Astrocyte (in vitro differentiated cells and primary cell): ENCODE measurements around the gene NR5A1. TPM values are rescaled to one million over a fixed set of nuclear protein-coding genes. Genes with fewer than 3 reads are reported as not detected.

ENCODE experiments used
- DNase-seq: peaks from one replicate; pipeline ENCODE4 v3.0.0-alpha.2; 2010; ENCODE audit warnings: low read depth
- FAIRE-seq: peaks from 2 replicates; lab custom pipeline; 2011; peaks lifted over from hg19 to GRCh38; lab: Jason Lieb, UNC
- H2AFZ ChIP-seq: 2 replicates; pipeline ENCODE4 v1.6.0; 2012; ENCODE audit warnings: low read depth, low read length, inconsistent platforms
- H3K27ac ChIP-seq: 2 replicates; pipeline ENCODE4 v1.5.1; 2011; ENCODE audit warnings: low read depth, low read length, inconsistent platforms
- H3K27me3 ChIP-seq: 2 replicates; pipeline ENCODE4 v1.6.0; 2011; ENCODE audit warnings: low read length, inconsistent platforms; ENCODE audit not compliant: insufficient read depth
- H3K36me3 ChIP-seq: 2 replicates; pipeline ENCODE4 v1.5.1; 2011; ENCODE audit warnings: low read length, inconsistent platforms; ENCODE audit not compliant: insufficient read depth
- H3K4me1 ChIP-seq: 2 replicates; pipeline ENCODE4 v1.5.1; 2011; ENCODE audit warnings: low read length, inconsistent platforms; ENCODE audit not compliant: insufficient read depth
- H3K4me2 ChIP-seq: 2 replicates; pipeline ENCODE4 v1.6.0; 2012; ENCODE audit warnings: low read length, inconsistent platforms
- H3K4me3 ChIP-seq: 2 replicates; pipeline ENCODE4 v1.5.1; 2011; ENCODE audit warnings: low read depth, mild to moderate bottlenecking, low read length, inconsistent platforms; ENCODE audit not compliant: insufficient read depth
- H3K79me2 ChIP-seq: 2 replicates; pipeline ENCODE4 v1.6.0; 2012; ENCODE audit warnings: mild to moderate bottlenecking, low read length, inconsistent platforms; ENCODE audit not compliant: insufficient read depth
- H3K9ac ChIP-seq: 2 replicates; pipeline ENCODE4 v1.6.0; 2012; ENCODE audit warnings: mild to moderate bottlenecking, low read length, inconsistent platforms
- H3K9me3 ChIP-seq: 2 replicates; pipeline ENCODE4 v1.5.1; 2012; ENCODE audit warnings: low read depth, mild to moderate bottlenecking, low read length, inconsistent platforms; ENCODE audit not compliant: insufficient read depth
- H4K20me1 ChIP-seq: 2 replicates; pipeline ENCODE4 v1.6.0; 2012; ENCODE audit warnings: low read length, inconsistent platforms; ENCODE audit not compliant: insufficient read depth
- H3K27ac Mint-ChIP-seq: one replicate; pipeline ENCODE4 v1.8.0; 2021; ENCODE audit warnings: mild to moderate bottlenecking, mixed read lengths; ENCODE audit not compliant: unreplicated experiment
- H3K27me3 Mint-ChIP-seq: one replicate; pipeline ENCODE4 v1.8.0; 2021; ENCODE audit warnings: low read depth, mixed read lengths; ENCODE audit not compliant: unreplicated experiment
- H3K36me3 Mint-ChIP-seq: one replicate; pipeline ENCODE4 v1.8.0; 2021; ENCODE audit warnings: low read depth, mixed read lengths; ENCODE audit not compliant: unreplicated experiment
- H3K4me1 Mint-ChIP-seq: one replicate; pipeline ENCODE4 v1.8.0; 2021; ENCODE audit warnings: low read depth, mixed read lengths; ENCODE audit not compliant: unreplicated experiment
- H3K4me3 Mint-ChIP-seq: one replicate; pipeline ENCODE4 v1.8.0; 2021; ENCODE audit warnings: mild to moderate bottlenecking, moderate library complexity, mixed read lengths; ENCODE audit not compliant: unreplicated experiment
- H3K9me3 Mint-ChIP-seq: one replicate; pipeline ENCODE4 v1.8.0; 2021; ENCODE audit warnings: mild to moderate bottlenecking, mixed read lengths; ENCODE audit not compliant: unreplicated experiment
- EZH2 ChIP-seq: IDR thresholded peaks from 2 replicates; pipeline ENCODE4 v1.6.1; 2012; ENCODE audit warnings: mild to moderate bottlenecking, low read length, inconsistent platforms; ENCODE audit not compliant: insufficient read depth
- total RNA-seq: library from RNA; stranded (reverse); gene quantifications from 2 replicates; pipeline ENCODE4 v1.2.1, GENCODE V29; 2021
- TF ChIP-seq, protein P1 (sequence below): IDR thresholded peaks from 2 replicates; pipeline ENCODE4 v1.5.1; 2011; ENCODE audit warnings: low read depth, mild to moderate bottlenecking, inconsistent platforms, low read length, moderate library complexity; ENCODE audit not compliant: insufficient read depth

NR5A1 gene
- total RNA-seq, 1 donor from 2014 or later = not detected

GRCh38 chr9:124469011-124469832 lies 38.0 kb downstream of the NR5A1 start:
- H3K27me3 Mint-ChIP-seq = peaks cover 46% of the 10 kb centered on the region
- no peak overlapping the region for H3K4me2 ChIP-seq
- H3K9ac ChIP-seq = no peak overlapping the region
- no peak overlapping the region for H3K4me3 Mint-ChIP-seq
- no peaks in the 10 kb centered on the region for H4K20me1 ChIP-seq
- H3K36me3 Mint-ChIP-seq = no peaks in the 10 kb centered on the region
- H3K27ac ChIP-seq = no peak overlapping the region
- no peaks in the 10 kb centered on the region for H3K4me1 ChIP-seq
- H3K36me3 ChIP-seq = no peaks in the 10 kb centered on the region
- no peak overlapping the region for H3K4me3 ChIP-seq
- no peak overlapping the region for H2AFZ ChIP-seq
- H3K27me3 ChIP-seq = peaks cover 3% of the 10 kb centered on the region
- no peaks in the 10 kb centered on the region for H3K9me3 ChIP-seq
- TF ChIP-seq EZH2 = no peak
- TF ChIP-seq, protein P1, sequence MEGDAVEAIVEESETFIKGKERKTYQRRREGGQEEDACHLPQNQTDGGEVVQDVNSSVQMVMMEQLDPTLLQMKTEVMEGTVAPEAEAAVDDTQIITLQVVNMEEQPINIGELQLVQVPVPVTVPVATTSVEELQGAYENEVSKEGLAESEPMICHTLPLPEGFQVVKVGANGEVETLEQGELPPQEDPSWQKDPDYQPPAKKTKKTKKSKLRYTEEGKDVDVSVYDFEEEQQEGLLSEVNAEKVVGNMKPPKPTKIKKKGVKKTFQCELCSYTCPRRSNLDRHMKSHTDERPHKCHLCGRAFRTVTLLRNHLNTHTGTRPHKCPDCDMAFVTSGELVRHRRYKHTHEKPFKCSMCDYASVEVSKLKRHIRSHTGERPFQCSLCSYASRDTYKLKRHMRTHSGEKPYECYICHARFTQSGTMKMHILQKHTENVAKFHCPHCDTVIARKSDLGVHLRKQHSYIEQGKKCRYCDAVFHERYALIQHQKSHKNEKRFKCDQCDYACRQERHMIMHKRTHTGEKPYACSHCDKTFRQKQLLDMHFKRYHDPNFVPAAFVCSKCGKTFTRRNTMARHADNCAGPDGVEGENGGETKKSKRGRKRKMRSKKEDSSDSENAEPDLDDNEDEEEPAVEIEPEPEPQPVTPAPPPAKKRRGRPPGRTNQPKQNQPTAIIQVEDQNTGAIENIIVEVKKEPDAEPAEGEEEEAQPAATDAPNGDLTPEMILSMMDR = no peak
- H3K79me2 ChIP-seq = no peaks in the 10 kb centered on the region
- H3K4me1 Mint-ChIP-seq = no peaks in the 10 kb centered on the region
- DNase-seq = no peak
- H3K27ac Mint-ChIP-seq = no peak overlapping the region
- H3K9me3 Mint-ChIP-seq = peaks cover 6% of the 10 kb centered on the region
- FAIRE-seq = no peak

DNA sequence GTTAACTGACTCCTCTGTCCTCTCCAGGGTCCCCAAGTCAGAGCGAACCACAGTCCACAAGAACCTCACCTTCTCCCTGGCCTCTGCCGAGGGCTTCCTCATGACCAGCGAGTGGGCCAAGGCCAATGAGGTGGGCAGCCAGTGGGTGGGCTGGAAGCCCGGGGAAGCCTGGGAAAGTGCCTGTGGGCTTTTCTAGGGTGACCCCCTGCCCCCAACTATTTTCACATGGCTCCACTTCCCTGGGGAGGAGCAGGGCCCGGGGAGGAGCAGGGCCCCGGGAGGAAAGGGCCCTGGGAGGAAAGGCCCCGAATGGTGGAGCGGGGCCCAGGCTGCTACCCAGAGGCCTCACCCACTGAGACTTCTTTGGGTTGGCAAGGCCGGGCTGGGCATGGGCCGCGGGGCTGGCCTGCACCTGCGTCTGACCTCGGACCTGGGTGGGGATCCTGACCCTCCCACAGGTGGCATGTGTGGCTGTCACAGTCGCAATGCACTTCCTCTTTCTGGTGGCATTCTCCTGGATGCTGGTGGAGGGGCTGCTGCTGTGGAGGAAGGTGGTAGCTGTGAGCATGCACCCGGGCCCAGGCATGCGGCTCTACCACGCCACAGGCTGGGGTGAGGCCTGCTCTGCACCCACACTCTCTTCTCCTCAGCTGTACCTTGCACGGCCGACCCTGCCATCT lies 39.0 kb downstream of the NR5A1 start:
- Mint-ChIP-seq H3K27me3 (peaks cover 46% of the 10 kb centered on the region), H3K36me3 (no peaks in the 10 kb centered on the region), H3K4me1 (no peaks in the 10 kb centered on the region), H3K27ac (no peak overlapping the region), H3K9me3 (peaks cover 9% of the 10 kb centered on the region), H3K4me3 (no peak overlapping the region)
- H3K27me3 ChIP-seq = peaks cover 7% of the 10 kb centered on the region
- H3K9me3 ChIP-seq = no peaks in the 10 kb centered on the region
- no peak overlapping the region for H3K9ac ChIP-seq
- no peak overlapping the region for H3K27ac ChIP-seq
- H3K79me2 ChIP-seq = no peaks in the 10 kb centered on the region
- H4K20me1 ChIP-seq = no peaks in the 10 kb centered on the region
- no peaks in the 10 kb centered on the region for H3K36me3 ChIP-seq
- no peaks in the 10 kb centered on the region for H3K4me1 ChIP-seq
- FAIRE-seq (no peak), DNase-seq (no peak)
- no peak overlapping the region for H3K4me3 ChIP-seq
- H2AFZ ChIP-seq = no peak overlapping the region
- H3K4me2 ChIP-seq = no peak overlapping the region
- no peak for TF ChIP-seq EZH2

DNA sequence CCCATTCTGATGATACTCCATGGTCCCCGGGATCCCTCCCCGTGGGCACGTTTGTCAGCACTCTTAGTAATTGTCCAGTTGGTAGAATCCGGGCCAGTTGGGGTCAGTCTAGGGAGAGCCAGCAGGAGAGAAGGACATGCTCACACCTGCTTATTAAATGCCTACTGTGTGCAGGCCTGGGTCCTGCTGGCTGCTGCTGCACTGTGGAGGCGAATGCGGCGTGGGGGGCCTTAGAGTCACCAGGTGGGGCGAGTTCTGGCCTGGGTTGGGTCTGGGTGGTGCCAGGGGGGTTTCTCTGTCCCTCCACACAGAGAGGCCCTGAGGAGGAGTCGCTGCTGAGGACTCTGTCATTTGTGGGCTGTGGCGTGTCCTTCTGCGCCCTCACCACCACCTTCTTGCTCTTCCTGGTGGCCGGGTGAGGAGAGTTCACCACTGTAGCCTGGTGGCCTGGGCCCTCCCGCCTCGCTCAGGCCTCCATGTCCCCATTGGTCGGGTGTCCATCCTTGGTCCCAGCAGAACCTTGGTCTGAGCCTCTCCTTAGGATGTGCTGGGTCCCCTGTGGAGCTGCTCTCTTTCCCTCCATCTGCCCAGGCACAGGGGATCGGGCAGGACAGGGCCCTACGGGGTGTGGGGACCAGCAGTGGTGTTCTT lies 39.7 kb downstream of the NR5A1 start:
- Mint-ChIP-seq H3K27ac (no peak overlapping the region), H3K4me3 (no peak overlapping the region), H3K9me3 (peaks cover 3% of the 10 kb centered on the region), H3K4me1 (no peaks in the 10 kb centered on the region), H3K36me3 (no peaks in the 10 kb centered on the region), H3K27me3 (peaks cover 39% of the 10 kb centered on the region)
- TF ChIP-seq EZH2 = no peak
- TF ChIP-seq, protein P1 = no peak
- no peaks in the 10 kb centered on the region for H3K4me1 ChIP-seq
- no peak overlapping the region for H3K4me2 ChIP-seq
- no peaks in the 10 kb centered on the region for H3K9me3 ChIP-seq
- H4K20me1 ChIP-seq = no peaks in the 10 kb centered on the region
- H3K27me3 ChIP-seq = peaks cover 7% of the 10 kb centered on the region
- H3K36me3 ChIP-seq = no peaks in the 10 kb centered on the region
- H3K79me2 ChIP-seq = no peaks in the 10 kb centered on the region
- H3K9ac ChIP-seq = no peak overlapping the region
- FAIRE-seq (no peak), DNase-seq (no peak)
- H2AFZ ChIP-seq = no peak overlapping the region
- no peak overlapping the region for H3K4me3 ChIP-seq
- no peak overlapping the region for H3K27ac ChIP-seq
